ENCODE data around the gene INPP5F.
"Not testable (repeated sequence)": the region's sequence is repeated elsewhere in the genome, so short reads cannot be mapped to it uniquely, and the experiment has no call there.

INPP5F gene

DNA sequence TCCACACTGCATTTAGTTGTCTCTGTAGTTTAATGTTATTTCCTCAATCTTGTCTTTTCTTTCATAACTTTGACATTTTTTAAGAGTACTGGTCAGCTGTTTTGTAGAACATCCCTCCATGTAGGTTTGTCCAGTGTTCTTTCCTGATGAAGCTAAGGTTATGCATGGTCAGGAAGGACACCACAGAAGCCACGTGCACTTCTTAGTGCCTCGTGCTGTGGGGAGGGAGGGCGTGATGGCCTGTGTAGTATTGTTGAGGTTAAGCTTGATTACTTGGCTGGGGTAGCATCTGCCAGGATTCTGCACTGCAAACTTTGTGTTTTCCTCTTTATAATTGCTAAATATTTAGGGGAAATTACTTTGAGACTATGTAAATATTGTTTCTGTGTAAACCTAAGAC is 98.4 kb downstream of the INPP5F start:
- DNase-seq: no peak

GRCh38 chr10:119826771-119827170 is 100.9 kb downstream of the INPP5F start:
- DNase-seq: no peak

DNA sequence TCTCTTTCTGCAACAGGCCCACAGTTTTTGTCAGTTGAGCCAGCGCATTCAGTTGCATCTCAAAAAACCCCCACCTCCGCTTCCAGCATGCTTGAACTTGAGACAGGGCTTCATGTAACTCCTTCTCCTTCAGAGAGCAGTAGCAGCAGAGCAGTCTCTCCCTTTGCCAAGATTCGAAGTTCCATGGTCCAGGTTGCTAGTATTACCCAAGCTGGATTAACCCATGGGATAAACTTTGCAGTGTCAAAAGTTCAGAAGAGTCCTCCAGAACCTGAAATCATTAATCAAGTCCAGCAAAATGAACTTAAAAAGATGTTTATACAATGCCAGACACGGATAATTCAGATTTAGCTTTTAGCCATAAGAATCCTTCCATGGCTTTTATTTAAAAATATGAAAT is 101.6 kb downstream of the INPP5F start:
- no peak for DNase-seq

GRCh38 chr10:119829429-119829828 is 103.6 kb downstream of the INPP5F start:
- DNase-seq: no peak

- DNase-seq: peak; percentile 6 to 37 (median 30)
These were observed 105.0 kb downstream of the INPP5F start for GRCh38 chr10:119830851-119831250.

- no peak for DNase-seq
These were observed 105.8 kb downstream of the INPP5F start for GRCh38 chr10:119831656-119832055.

- no peak for DNase-seq
These were observed 107.1 kb downstream of the INPP5F start for GRCh38 chr10:119832951-119833350.

DNA sequence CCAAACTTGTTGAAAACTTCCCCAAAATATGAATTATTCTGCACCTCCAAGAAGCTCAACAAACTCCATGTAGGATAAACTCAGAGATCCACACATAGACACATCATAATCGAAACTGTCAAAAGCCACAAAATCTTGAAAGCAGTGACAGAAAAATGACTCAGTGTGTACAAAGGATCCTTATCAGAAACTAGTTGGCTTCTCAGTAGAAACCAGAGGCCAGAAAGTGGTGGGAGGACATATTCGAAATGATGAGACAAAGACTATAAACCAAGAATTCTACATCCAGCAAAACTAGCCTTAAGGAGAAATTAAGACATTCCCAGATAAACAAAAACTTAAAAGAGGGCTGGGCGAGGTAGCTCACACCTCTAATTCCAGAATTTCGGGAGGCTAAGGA is 108.3 kb downstream of the INPP5F start:
- DNase-seq: no peak

DNA sequence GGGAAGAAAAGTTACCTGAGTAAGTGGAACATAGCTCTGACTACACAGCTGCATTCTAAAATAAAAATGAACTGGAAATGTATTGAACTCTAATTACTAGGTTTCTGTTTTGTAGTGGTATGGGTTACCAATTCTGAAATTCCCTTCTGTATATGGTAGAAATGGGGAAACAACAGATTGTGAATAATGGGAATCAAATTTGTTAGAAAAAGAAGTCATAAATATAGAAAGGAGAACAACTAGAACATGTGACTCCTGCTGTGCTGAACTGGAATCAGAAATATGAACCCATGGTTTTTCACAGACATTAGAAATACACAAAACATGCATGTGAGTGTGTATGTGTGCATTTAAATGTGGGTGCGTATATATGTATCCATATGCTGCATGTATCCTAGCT is 119.8 kb downstream of the INPP5F start:
- peak; percentile 7 to 78 (median 42) for DNase-seq

GRCh38 chr10:119849031-119849789 is 123.4 kb downstream of the INPP5F start:
- DNase-seq: no peak

DNA sequence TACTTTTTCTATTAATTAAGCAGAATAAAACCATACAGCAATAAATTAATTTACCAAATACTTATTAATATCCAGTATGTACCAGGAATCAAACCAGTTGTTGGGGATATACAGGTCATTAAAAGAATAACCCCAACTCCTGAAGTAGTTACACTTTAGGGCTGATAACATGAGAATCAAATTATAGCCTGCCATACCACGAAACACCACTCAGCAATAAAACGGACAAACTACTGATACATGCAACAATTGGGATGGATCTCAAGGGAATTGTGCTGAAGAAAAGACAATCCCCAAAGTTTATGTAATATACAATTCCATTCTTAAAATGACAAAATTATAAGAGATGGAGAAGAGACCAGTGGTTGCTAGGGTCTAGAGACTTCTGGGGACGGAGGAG is 124.1 kb downstream of the INPP5F start:
- DNase-seq: no peak

GRCh38 chr10:119852277-119852676 is 126.4 kb downstream of the INPP5F start:
- DNase-seq: no peak

- DNase-seq: no peak
These were observed 127.0 kb downstream of the INPP5F start for GRCh38 chr10:119852822-119853221.

DNA sequence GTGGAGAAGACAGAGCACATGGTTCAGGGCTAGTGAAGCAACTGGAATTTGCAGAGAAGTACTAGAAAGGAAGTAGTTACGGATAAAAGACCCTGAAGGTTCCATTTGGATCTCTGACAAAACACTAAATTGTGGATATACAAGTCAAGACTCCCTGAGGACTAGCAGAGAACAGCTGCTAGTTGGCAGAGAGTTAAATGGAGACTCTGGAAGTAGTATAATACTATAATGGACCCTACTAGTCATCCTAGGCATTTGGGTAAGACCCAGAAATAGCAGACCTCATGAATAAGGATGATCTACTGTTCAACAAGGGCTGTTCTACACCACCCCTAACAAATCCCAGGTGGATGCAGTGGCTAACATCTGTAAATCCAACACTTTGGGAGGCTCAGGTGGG is 127.7 kb downstream of the INPP5F start:
- DNase-seq: no peak

GRCh38 chr10:119858063-119858462 is 132.2 kb downstream of the INPP5F start:
- DNase-seq: no peak

- peak; percentile 19 to 77 (median 47) for DNase-seq
These were observed 133.8 kb downstream of the INPP5F start for GRCh38 chr10:119859420-119860258.

DNA sequence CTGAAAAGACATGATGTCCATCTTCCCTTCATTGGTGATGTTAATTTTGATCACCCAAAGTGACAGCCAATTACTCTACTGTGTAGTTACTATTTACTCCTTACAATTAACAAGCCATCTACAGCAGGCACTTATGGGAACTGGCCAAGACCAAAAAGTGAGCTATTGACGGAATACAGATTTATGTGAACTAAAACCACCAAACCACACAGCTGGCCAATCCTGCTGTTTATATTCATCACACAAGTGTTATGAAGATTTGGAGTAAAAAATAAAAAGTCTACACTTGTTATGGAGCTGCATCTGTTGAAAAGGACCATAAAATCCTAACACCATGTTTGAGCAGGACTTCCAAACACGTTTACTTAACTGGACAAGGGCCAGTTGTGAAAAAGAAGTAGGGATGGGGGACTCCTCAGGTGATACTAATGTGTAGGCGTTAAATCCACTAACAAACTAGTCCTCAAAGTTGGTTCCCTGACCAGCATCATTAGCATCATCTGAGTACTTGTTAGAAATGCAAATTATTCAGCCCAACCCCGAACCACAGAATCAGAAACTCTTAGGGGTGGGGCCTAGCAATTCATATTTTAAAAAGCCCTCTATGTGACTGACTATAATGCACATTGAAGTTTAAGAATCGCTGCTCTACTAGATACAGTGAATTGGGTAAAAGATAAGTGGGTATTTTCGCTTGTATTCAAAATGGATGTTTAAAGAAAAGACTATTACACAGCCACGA is 135.2 kb downstream of the INPP5F start:
- DNase-seq: no peak

- DNase-seq: no peak
These were observed 136.7 kb downstream of the INPP5F start for GRCh38 chr10:119862524-119862923.

DNA sequence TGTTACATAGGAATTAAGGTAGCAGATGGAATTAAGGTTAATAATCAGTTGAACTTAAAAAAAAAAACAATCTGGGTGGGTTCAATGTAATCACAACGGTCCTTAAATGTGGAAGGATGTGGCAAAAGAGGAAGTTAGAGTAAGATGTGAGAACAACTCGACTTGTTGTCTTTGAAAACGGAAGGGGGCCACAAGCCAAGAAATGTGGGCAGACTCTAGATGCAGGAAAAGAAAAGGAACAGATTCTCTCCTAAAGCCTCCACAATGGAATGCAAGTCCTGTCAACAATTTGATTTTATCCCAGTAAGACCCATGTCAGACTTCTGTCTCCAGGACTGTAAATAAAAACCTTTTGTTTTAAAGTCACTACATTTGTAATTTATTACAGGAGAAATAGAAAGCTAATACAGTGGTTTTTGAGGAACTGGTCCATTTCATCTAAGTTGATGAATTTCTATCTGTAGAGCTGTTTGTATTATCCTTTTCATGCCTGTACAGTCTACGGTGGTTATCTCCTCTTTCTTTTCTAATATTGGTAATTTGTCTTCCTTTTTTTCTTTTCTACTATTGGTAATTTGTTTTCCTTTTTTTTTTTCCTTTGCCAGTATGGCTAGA is 138.2 kb downstream of the INPP5F start:
- peak in 3 of 4 experiments; percentile 13 to 35 (median 23) for DNase-seq

DNA sequence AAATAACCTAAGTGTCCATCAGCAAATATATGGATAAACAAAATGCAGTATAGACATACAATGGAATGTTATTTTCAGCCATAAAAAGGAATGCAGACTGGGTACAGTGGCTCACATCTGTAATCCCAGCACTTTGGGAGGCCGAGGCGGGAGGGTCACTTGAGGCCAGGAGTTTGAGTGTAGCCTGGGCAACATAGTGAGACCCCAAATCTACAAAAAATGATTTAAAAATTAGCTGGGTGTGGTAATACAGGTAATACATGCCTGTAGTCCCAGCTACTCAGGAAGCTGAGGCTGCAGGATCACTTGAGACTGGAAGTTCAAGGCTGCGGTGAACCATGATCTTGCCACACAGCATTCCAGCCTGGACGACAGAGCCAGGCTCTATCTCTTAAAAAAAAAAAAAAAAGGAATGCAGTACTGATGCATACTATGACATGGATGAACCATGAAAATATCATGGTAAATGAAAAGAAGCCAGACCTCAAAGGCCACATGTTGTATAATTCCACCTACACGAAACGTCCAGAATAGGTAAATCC is 139.9 kb downstream of the INPP5F start:
- no peak for DNase-seq

- no peak for DNase-seq
These were observed 141.5 kb downstream of the INPP5F start for GRCh38 chr10:119867317-119867716.

- not testable (repeated sequence) for DNase-seq
These were observed 143.5 kb downstream of the INPP5F start for GRCh38 chr10:119869398-119869797.
